Measurements from ENCODE around the gene ZNF746.

Gene ZNF746

GRCh38 chr7:149546331-149546730 is 48.7 kb upstream of the ZNF746 start (continued):
- TF ChIP-seq, protein P1, sequence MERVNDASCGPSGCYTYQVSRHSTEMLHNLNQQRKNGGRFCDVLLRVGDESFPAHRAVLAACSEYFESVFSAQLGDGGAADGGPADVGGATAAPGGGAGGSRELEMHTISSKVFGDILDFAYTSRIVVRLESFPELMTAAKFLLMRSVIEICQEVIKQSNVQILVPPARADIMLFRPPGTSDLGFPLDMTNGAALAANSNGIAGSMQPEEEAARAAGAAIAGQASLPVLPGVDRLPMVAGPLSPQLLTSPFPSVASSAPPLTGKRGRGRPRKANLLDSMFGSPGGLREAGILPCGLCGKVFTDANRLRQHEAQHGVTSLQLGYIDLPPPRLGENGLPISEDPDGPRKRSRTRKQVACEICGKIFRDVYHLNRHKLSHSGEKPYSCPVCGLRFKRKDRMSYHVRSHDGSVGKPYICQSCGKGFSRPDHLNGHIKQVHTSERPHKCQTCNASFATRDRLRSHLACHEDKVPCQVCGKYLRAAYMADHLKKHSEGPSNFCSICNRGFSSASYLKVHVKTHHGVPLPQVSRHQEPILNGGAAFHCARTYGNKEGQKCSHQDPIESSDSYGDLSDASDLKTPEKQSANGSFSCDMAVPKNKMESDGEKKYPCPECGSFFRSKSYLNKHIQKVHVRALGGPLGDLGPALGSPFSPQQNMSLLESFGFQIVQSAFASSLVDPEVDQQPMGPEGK (tag by site-specific recombination; IDR thresholded peaks at IDR 0.05) = no peak
- TF ChIP-seq ZBTB6 (tag by site-specific recombination; IDR thresholded peaks at IDR 0.05) (no peak), ZNF707 (tag by site-specific recombination; IDR thresholded peaks at IDR 0.05) (no peak), KLF10 (tag by site-specific recombination; IDR thresholded peaks at IDR 0.05) (no peak), SCRT2 (tag by site-specific recombination; IDR thresholded peaks at IDR 0.05) (no peak)

GRCh38 chr7:149544028-149544427 is 46.4 kb upstream of the ZNF746 start:
- POLR2A ChIA-PET = no interaction called here
- H3K27ac ChIP-seq (ENCODE audit: extremely low read depth, low read depth, low read length) = no peak overlapping the region
- CTCF ChIA-PET = interaction anchor here (0.6 kb wide), 1 partner anchor 223 kb away, joined by 5 read pairs; no protein-coding TSS in a partner anchor

More at GRCh38 chr7:149544028-149544427, 46.4 kb upstream of the ZNF746 start:
- TF ChIP-seq, protein P2, sequence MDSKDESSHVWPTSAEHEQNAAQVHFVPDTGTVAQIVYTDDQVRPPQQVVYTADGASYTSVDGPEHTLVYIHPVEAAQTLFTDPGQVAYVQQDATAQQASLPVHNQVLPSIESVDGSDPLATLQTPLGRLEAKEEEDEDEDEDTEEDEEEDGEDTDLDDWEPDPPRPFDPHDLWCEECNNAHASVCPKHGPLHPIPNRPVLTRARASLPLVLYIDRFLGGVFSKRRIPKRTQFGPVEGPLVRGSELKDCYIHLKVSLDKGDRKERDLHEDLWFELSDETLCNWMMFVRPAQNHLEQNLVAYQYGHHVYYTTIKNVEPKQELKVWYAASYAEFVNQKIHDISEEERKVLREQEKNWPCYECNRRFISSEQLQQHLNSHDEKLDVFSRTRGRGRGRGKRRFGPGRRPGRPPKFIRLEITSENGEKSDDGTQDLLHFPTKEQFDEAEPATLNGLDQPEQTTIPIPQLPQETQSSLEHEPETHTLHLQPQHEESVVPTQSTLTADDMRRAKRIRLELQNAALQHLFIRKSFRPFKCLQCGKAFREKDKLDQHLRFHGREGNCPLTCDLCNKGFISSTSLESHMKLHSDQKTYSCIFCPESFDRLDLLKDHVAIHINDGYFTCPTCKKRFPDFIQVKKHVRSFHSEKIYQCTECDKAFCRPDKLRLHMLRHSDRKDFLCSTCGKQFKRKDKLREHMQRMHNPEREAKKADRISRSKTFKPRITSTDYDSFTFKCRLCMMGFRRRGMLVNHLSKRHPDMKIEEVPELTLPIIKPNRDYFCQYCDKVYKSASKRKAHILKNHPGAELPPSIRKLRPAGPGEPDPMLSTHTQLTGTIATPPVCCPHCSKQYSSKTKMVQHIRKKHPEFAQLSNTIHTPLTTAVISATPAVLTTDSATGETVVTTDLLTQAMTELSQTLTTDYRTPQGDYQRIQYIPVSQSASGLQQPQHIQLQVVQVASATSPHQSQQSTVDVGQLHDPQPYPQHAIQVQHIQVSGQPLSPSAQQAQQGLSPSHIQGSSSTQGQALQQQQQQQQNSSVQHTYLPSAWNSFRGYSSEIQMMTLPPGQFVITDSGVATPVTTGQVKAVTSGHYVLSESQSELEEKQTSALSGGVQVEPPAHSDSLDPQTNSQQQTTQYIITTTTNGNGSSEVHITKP (tag by site-specific recombination; IDR thresholded peaks at IDR 0.05) = no peak
- TF ChIP-seq ZNF585B (tag by site-specific recombination; IDR thresholded peaks at IDR 0.05) (no peak), ZNF658 (tag by site-specific recombination; IDR thresholded peaks at IDR 0.05) (no peak), ZNF623 (tag by site-specific recombination; IDR thresholded peaks at IDR 0.05) (no peak), KLF1 (tag by site-specific recombination; IDR thresholded peaks at IDR 0.05) (no peak), ZSCAN16 (tag by site-specific recombination; IDR thresholded peaks at IDR 0.05) (no peak), ZNF133 (tag by site-specific recombination; IDR thresholded peaks at IDR 0.05) (no peak), KLF9 (tag by site-specific recombination; IDR thresholded peaks at IDR 0.05; ENCODE audit: low read depth) (no peak), ZNF768 (tag by site-specific recombination; IDR thresholded peaks at IDR 0.05) (no peak), ZNF138 (tag by site-specific recombination; IDR thresholded peaks at IDR 0.05; ENCODE audit: borderline replicate concordance) (no peak), BCL11B (tag by site-specific recombination; IDR thresholded peaks at IDR 0.05; ENCODE audit: low read depth) (no peak), IKZF3 (tag by site-specific recombination; IDR thresholded peaks at IDR 0.05) (no peak), SALL2 (tag by site-specific recombination; IDR thresholded peaks at IDR 0.05; ENCODE audit: borderline replicate concordance) (no peak)
- TF ChIP-seq, protein P3, sequence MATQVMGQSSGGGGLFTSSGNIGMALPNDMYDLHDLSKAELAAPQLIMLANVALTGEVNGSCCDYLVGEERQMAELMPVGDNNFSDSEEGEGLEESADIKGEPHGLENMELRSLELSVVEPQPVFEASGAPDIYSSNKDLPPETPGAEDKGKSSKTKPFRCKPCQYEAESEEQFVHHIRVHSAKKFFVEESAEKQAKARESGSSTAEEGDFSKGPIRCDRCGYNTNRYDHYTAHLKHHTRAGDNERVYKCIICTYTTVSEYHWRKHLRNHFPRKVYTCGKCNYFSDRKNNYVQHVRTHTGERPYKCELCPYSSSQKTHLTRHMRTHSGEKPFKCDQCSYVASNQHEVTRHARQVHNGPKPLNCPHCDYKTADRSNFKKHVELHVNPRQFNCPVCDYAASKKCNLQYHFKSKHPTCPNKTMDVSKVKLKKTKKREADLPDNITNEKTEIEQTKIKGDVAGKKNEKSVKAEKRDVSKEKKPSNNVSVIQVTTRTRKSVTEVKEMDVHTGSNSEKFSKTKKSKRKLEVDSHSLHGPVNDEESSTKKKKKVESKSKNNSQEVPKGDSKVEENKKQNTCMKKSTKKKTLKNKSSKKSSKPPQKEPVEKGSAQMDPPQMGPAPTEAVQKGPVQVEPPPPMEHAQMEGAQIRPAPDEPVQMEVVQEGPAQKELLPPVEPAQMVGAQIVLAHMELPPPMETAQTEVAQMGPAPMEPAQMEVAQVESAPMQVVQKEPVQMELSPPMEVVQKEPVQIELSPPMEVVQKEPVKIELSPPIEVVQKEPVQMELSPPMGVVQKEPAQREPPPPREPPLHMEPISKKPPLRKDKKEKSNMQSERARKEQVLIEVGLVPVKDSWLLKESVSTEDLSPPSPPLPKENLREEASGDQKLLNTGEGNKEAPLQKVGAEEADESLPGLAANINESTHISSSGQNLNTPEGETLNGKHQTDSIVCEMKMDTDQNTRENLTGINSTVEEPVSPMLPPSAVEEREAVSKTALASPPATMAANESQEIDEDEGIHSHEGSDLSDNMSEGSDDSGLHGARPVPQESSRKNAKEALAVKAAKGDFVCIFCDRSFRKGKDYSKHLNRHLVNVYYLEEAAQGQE (tag by site-specific recombination; IDR thresholded peaks at IDR 0.05) = no peak
- H3K36me3 ChIP-seq (ENCODE audit: control insufficient read depth in 2 of 2, insufficient read depth in 1 of 2, low read length in 2 of 2) = peaks cover 0 to 30% of the 10 kb centered on the region in 2 experiments; a peak in 1 of 3 replicates
- H3K4me3 ChIP-seq (ENCODE audit: low read depth, low read length) = no peak overlapping the region
- H3K4me1 ChIP-seq (ENCODE audit: control insufficient read depth, insufficient read depth, low read length) = no peaks in the 10 kb centered on the region
- no peaks in the 10 kb centered on the region for H3K9me3 ChIP-seq (ENCODE audit: control insufficient read depth, insufficient read depth, low read depth, low read length)
